AG04450 (cell line): ENCODE data around the gene UCK2. TPM values are rescaled to one million over a fixed set of nuclear protein-coding genes. Genes with fewer than 3 reads are reported as not detected.

Source experiments
- CTCF ChIA-PET: fragments of 300-600, 350-600 bp; formaldehyde crosslinking; extraction: SDS; loops from one replicate; lab custom pipeline; 2022; ENCODE audit warnings: antibody characterized with exemption, inconsistent platforms; lab: Charles Lee
- POLR2A ChIA-PET: fragments of 350-600 bp; formaldehyde crosslinking; extraction: SDS; loops from one replicate; lab custom pipeline; 2021; ENCODE audit warnings: antibody characterized with exemption, inconsistent platforms; lab: Yijun Ruan, JAX
- DNase-seq: peaks from one replicate; pipeline ENCODE4 v3.0.0-alpha.2; 2011; ENCODE audit warnings: low read depth, low spot score
- H3K27ac ChIP-seq: one replicate; pipeline ENCODE4 v1.5.1; 2012; ENCODE audit warnings: low read depth, low read length, control low read depth
- H3K27me3 ChIP-seq: one replicate; pipeline ENCODE4 v1.6.0; 2012; ENCODE audit warnings: low read length; ENCODE audit not compliant: control insufficient read depth, insufficient read depth
- H3K4me3 ChIP-seq: 2 replicates; pipeline ENCODE4 v1.5.1; 2011; ENCODE audit warnings: mild to moderate bottlenecking, low read depth, low read length, control low read depth
- H3K9me3 ChIP-seq: 2 replicates; pipeline ENCODE4 v1.5.1; 2012; ENCODE audit warnings: low read length; ENCODE audit not compliant: control insufficient read depth, insufficient read depth
- polyA plus RNA-seq: library from polyadenylated mRNA; depleted of rRNA; stranded (reverse); fragments of >200 nt; gene quantifications from 2 replicates; pipeline ENCODE4 v1.2.3, GENCODE V29; 2011
- TF ChIP-seq, protein P1 (sequence below): IDR thresholded peaks from 2 replicates; pipeline ENCODE4 v1.5.1; 2011; ENCODE audit warnings: low read depth, low read length, control low read depth, inconsistent platforms

UCK2 gene
- polyA plus RNA-seq, 1 experiment, result 52.7 TPM

DNA sequence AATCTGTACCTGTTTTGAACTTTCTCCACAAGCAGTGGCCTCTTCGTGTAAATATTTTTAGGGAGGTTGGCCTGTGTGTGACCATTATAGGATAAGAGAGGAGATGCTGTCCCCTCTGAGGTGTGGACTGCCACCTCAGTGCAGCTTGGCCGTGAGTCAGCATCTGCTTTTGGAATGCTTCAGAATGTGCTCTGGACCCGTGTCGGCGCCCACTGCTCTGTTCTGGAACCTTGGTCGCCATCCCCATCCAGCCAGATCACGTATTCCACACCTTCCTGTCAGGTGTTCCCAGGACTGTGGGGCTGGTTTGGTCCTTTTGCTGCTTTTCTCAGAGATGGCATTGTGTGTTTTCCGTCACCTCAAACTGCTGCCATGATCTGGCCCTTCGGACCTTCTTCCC lies 5.5 kb downstream of the UCK2 start:
- TF ChIP-seq, protein P1, sequence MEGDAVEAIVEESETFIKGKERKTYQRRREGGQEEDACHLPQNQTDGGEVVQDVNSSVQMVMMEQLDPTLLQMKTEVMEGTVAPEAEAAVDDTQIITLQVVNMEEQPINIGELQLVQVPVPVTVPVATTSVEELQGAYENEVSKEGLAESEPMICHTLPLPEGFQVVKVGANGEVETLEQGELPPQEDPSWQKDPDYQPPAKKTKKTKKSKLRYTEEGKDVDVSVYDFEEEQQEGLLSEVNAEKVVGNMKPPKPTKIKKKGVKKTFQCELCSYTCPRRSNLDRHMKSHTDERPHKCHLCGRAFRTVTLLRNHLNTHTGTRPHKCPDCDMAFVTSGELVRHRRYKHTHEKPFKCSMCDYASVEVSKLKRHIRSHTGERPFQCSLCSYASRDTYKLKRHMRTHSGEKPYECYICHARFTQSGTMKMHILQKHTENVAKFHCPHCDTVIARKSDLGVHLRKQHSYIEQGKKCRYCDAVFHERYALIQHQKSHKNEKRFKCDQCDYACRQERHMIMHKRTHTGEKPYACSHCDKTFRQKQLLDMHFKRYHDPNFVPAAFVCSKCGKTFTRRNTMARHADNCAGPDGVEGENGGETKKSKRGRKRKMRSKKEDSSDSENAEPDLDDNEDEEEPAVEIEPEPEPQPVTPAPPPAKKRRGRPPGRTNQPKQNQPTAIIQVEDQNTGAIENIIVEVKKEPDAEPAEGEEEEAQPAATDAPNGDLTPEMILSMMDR, result no peak
- no peak for DNase-seq
- H3K9me3 ChIP-seq, result no peaks in the 10 kb centered on the region
- POLR2A ChIA-PET, result no interaction called here
- H3K27ac ChIP-seq, result no peak overlapping the region
- no peak overlapping the region for H3K4me3 ChIP-seq
- no peaks in the 10 kb centered on the region for H3K27me3 ChIP-seq
- CTCF ChIA-PET, result no interaction called here

DNA sequence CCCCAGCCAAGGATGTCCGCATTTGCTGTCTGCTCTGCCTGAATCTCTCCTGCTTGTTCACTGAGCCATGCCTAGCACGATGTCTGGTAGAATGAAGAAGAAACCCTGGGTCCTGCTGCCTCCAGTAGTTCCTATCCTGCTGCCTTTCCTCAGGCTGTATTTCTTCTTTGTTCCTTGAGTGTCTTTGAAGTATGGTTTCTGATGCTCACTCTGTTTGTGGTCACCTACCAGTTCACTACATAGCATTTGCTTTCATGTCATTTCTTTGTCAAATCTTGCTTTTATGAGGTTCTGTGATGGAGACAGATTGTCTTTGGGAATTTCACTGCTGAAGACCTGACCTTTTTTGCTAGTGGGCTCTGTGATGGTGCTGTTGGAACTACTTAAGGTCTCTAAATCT lies 5.9 kb downstream of the UCK2 start:
- CTCF ChIA-PET, result no interaction called here
- TF ChIP-seq, protein P1, result no peak

DNA sequence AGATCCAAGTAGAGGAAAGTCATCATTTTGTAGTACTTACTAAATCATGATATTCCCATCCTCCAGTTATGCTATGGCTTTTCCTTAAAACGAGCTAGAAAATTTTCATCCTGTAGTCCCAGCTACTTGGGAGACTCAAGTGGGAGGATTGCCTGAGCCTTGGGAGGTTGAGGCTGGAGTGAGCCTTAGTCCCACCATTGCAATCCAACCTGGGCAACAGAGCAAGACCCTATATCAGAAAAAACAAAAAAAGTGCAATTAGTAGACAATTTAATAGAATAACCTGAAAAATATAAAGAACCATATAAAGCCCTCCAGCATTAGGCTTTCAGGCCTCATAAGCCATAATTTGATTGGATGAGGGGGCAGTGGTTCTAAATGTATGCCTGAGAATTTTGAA lies 6.8 kb downstream of the UCK2 start:
- TF ChIP-seq, protein P1, result no peak
- ChIA-PET POLR2A (no interaction called here), CTCF (no interaction called here)
- Histone ChIP-seq H3K4me3 (no peak overlapping the region), H3K9me3 (no peaks in the 10 kb centered on the region), H3K27me3 (no peaks in the 10 kb centered on the region), H3K27ac (no peak overlapping the region)
- no peak for DNase-seq

More for the DNA sequence above, 5.9 kb downstream of the UCK2 start:
- no peak overlapping the region for H3K27ac ChIP-seq
- POLR2A ChIA-PET, result no interaction called here
- no peaks in the 10 kb centered on the region for H3K9me3 ChIP-seq
- DNase-seq, result no peak
- H3K27me3 ChIP-seq, result no peaks in the 10 kb centered on the region
- H3K4me3 ChIP-seq, result no peak overlapping the region

DNA sequence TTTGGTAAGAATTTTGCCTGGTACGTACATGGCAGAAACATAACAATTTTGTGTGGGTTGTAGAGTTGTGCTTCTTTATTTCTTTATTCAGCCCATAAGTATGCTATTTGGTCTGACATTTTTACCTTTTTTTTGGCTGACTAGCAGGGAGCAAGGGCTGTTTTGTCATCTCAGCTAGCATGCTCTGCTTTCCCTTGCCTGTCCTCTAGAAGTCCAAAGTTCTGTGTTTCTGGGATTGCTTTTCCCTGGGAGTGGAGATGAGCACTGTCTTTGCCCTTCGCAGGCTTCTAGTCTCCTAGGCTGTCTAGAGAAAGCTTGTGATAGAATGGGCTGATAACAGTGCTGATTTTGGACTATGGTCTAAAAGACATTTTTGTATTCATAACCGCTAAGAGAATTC lies 7.5 kb downstream of the UCK2 start:
- Histone ChIP-seq H3K27me3 (no peaks in the 10 kb centered on the region), H3K4me3 (no peak overlapping the region), H3K9me3 (no peaks in the 10 kb centered on the region), H3K27ac (no peak overlapping the region)
- DNase-seq, result no peak
- ChIA-PET POLR2A (no interaction called here), CTCF (no interaction called here)
- TF ChIP-seq, protein P1, result no peak

DNA sequence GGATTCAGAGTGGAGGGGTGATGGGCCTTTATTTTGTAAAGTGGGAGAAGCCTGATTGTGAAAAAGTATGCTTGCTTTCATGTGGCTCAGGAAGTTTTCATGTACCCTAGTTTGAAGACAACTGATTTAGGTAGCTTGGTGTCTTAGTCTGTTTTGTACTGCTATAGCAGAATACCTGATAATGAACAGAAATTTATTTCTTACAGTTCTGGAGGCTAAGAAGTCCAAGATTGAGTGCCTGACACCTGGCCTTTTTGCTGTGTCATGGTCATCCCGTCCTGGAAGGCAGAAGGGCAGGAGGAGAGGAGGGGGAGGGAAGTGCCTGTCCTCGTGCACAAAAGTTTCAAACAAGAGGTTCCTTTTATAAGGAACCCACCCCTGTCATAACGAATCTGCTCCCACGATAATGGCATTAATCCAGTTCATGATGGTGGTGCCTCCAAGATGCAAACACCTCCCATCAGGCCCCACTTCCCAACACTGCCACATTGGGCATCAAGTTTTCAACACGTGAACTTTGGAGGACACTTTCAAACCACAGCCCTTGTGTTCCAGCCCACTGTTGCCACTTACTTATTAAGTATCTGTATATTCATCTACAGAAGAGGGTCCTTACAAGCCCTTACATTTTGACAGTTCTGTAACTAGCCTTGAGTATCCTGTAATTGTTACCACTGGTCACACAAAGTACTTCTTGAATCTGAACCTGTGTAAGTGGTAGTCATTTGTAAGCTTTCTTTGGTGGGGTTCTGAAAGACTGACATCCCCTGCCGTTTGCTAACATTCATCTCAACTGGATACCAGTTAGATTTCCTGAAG lies 9.5 kb downstream of the UCK2 start:
- TF ChIP-seq, protein P1, result no peak
- ChIA-PET POLR2A (no interaction called here), CTCF (interaction anchor here (1.0 to 1.1 kb wide), 4 partner anchors 10 to 235 kb away, joined by 3 read pairs; no protein-coding TSS in a partner anchor)
- Histone ChIP-seq H3K9me3 (no peaks in the 10 kb centered on the region), H3K4me3 (no peak overlapping the region), H3K27ac (no peak overlapping the region), H3K27me3 (no peaks in the 10 kb centered on the region)
- no peak for DNase-seq
